Measurements from ENCODE around the gene CPN2.

Gene CPN2

DNA sequence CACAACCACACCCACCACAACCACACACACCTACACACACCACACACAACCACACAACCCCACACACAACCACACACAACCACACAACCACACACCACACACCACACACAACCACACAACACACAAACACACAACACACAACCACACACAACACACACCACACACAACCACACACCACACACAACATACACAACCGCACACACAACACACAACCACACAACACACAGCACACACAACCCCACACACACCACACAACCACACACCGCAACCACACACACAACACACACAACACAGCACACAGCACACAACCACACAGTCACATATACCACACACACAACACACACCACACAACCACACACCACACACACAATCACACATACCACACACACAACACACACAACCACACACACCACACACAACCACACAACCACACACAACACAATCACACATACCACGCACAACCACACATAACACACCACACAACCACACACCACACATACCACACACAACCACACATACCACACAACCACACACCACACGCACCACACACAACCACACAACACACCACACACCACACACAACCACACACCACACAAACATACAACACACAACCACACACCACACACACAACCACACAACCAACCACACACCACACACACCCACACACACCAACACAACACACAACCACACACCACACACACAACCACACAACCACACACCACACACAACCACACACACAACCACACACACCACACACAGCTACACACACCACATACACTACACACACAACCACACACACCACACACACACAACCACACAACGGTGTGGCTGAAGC is 23.7 kb downstream of the CPN2 start:
- DNase-seq, result no peak

DNA sequence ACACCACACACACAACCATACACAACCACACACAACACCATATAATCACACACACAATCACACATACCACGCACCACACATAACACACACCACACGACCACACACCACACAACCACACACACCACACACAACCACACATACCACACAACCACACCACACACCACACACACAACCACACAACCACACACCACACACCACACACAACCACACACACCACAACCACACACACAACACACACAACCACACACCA is 24.2 kb downstream of the CPN2 start:
- DNase-seq, result no peak

DNA sequence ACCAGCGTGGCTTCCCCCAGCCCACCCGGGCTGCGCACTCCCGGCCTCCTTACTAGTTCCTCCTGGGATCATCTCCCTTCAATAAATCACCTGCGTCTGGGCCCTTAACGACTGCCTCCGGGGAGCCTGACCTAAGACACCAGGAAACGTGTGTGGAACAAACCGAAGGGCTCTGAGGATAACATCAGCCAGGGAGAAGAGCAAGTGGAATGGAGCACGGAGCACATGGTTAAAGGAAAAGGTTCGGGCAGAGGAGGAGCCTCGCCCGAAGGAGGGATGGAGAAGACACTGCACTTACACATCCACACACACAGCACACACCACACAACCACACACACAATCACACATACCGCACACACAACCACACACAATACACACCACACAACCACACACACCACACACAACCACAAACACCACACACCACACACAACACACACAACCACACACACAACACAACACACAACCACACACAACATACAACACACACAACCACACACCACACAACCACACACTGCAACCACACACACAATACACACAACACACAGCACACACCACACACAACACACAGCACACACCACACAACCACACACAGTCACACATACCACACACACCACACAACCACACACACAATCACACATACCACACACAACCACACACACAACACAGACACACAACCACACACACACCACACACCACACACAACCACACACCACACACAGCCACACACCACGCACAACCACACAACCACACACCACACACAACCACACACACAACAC is 24.7 kb downstream of the CPN2 start:
- DNase-seq, result no peak

DNA sequence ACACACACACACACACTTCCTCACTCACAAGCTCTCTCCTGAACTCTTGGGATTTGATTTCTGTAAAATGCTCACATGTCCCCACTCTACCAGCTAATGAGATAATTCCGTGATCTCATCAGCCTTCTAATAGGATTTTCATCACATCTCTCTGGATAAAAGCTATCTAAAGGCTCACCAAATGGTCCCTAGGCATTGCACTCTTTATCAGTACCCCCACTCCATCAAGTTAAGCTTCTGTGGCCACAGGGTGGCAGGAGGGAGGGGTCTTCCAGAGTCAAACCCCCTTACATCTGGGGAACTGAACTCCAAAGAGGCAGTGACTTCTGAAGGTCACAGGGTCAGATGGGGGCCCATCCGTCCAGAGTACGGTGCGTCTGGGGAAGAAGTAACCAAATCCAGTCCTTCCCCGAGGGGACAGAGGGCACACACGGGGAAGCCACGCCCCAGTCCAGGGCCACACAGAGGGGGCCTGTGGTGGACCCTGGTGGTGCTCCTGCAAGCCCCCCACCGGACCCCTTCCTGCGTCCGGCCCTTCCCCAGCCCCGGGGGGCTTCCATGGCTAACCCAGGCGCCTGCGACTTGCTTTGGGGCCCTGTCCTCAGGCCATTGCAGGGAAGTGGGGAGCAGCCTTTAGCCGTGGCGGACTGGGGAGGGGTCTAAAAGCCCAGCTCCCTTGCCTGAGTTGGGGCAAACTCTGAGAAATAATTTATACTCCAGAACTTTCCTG is 25.5 kb downstream of the CPN2 start:
- no peak for DNase-seq

- DNase-seq, result no peak
These were observed 26.3 kb downstream of the CPN2 start for GRCh38 chr3:194324823-194325327.

GRCh38 chr3:194323785-194324735 is 27.1 kb downstream of the CPN2 start:
- no peak for DNase-seq

- no peak for DNase-seq
These were observed 28.4 kb downstream of the CPN2 start for GRCh38 chr3:194322678-194323211.

DNA sequence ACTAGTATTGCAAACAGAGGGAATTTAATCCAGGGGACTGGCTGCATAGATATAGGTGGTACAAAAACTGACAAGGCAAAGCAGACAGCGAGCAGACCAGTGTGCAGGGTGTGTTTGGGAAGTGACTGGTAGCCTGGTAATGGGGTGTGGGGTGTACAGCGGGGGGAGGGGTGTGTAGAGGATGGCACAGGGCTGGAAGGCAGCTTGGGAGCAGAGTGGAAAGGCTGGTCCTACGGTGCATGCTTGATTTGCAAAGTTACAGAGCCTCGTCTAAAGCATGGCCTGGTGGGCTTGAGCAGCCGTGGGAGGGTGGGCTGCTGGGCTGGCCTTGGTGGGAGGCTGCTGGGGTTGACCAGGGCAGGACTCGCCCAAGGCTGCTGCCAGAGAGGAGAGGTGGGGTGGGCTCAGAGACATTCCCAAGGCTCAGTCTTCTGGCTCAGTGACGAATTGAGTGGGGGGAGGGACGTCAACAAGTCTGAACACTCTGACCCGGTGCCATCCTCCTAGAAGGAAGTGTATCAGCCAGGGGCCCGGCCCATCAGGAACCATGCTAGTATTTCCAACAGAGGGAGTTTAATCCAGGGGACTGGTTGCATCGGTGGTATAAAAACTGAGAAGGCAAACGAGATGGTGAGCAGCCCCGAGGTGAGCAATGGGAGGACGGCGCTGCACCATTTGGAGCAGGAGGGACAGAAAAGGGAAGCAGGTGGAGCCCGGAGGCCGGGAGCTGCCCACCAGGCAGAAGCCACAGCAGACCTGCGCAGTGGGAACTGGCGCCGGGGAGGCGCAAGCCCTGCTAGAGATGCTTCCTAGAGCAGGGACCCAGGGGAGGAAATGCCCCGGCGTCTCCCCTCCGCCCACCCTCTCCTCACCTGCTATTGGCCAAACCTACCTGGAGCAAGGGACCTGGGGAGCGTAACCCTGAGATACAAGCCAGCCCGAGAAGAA is 29.2 kb downstream of the CPN2 start:
- no peak for DNase-seq

- no peak for DNase-seq
These were observed 30.3 kb downstream of the CPN2 start for GRCh38 chr3:194320744-194321243.

GRCh38 chr3:194320100-194320499 is 31.0 kb downstream of the CPN2 start:
- no peak for DNase-seq

GRCh38 chr3:194318511-194319161 is 32.5 kb downstream of the CPN2 start:
- no peak for DNase-seq

DNA sequence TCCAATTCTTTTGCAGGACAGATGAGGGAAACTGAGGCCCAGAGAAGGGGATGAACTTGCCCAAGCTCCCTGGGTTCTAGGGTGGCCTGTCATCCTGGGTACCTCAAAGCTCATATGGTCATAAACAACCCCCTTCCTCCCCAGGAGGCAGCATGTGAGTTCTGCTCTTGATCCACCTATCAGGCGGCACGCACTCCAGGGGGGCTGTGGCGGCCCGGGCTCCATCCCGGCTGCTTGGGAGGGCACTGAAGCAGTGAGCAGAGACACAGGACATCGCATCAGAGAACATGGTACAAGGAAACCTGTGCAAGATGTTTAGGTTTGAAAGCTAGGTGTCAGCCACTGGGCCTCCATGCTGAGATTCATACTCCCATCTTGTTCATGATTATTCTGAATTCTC is 34.2 kb downstream of the CPN2 start:
- no peak for DNase-seq

DNA sequence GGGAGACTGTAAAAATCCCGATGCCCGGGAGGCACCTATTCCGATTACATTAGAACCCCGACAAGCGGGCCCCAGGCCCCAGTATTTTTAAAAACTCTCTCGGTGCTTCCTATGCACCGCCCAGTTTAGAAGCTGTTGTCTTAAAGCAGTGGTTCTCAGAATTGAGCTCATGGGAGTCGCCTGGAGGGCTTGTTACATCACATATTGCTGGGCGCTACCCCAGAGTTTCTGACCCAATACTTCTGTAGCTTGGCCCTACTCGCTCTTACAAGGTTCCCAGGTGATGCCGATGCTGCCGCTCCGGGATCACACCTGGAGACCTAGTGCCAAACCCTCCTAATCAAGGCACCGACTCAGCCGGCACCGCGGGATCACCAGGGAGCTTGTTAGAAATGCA is 35.2 kb downstream of the CPN2 start:
- DNase-seq, result no peak

GRCh38 chr3:194315088-194315964 is 35.8 kb downstream of the CPN2 start:
- DNase-seq, result peak; percentile 78

DNA sequence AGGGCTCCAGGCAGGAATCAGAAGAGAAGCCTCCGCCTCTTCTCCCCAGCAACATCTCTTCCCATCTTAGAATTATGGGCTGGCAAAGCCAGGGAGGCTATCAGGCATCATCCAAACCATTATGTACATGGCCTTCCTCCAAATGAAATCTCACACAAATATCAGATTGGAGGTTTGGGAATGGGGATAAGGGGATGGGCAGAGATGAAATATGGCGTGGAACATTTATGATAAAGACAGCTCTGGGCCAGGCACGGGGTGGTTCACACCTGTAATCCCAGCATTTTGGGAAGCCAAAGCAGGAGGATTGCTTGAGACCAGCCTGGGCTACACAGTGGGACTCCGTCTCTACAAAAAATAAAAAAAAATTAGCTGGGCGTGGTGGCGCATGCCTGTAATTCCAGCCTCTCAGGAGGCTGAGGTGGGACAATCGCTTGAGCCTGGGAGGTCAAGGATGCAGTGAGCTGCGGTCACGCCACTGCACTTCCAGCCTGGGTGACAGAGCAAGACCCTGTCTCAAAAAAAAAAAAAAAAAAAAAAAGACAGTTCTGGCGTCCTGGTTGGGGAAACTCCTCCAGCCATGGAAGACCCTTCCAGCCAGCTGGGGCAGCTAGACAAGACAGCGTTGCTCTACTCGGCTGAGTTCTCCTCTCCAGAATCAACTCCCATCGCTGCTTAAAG is 36.6 kb downstream of the CPN2 start:
- DNase-seq, result no peak

- no peak for DNase-seq
These were observed 37.4 kb downstream of the CPN2 start for GRCh38 chr3:194313560-194314387.

DNA sequence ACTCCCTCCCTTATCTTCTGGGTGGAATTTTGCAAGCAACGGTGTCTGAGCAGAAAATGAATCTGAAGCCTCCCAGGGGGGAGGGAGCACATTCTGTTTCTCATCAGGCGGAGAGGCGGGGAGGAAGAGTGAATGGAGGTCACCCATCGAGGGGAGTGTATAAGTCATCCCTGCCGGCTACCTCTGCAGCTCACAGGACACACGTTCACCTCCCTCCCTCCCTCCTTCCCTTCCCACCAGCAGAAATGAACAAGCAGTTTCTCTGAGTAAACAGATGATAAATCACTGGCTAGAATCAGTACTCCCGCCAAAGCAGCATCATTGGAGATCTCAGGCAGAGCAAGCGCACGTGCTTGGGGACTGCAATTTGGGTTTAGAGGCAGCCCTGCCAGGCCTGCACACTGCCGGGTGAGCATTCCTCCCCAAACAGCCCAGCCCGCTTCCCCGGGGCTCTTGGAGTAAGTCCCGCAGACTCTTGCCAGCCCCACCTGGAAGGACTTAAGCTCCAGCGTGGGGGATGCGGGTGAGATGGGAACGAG is 38.3 kb downstream of the CPN2 start:
- DNase-seq, result peak; percentile 50

All from NCI-H1092 treated with DMSO at 0.1 percent for 48 hours (cell line).